Liver (tissue), 3 donors: ENCODE data around the gene CCDC51.

Experiments used
- EGR1 ChIP-seq, 2 donors: IDR thresholded peaks; 2 replicates each; pipeline ENCODE4 v1.6.1; 2016 to 2018; ENCODE audit warnings: antibody characterized with exemption in 2 of 2, low read depth in 2 of 2
- GABPA ChIP-seq, 2 donors: IDR thresholded peaks in 1 of 2; conservative IDR thresholded peaks in 1 of 2; 2 replicates each; pipeline ENCODE4 v1.6.1; 2016; ENCODE audit warnings: antibody characterized with exemption in 2 of 2, mild to moderate bottlenecking in 1 of 2, moderate library complexity in 1 of 2
- JUND ChIP-seq, 2 donors: IDR thresholded peaks; 2 replicates each; pipeline ENCODE4 v1.6.1; 2016; ENCODE audit warnings: antibody characterized with exemption in 2 of 2
- RAD21 ChIP-seq, 2 donors: IDR thresholded peaks; 2 replicates each; pipeline ENCODE4 v1.6.1; 2016; ENCODE audit warnings: antibody characterized with exemption in 2 of 2, mild to moderate bottlenecking in 2 of 2
- SP1 ChIP-seq: IDR thresholded peaks from 2 replicates; pipeline ENCODE4 v1.6.1; 2018; ENCODE audit warnings: antibody characterized with exemption, mild to moderate bottlenecking
- TAF1 ChIP-seq: conservative IDR thresholded peaks from 2 replicates; pipeline ENCODE4 v1.6.1; 2016; ENCODE audit warnings: antibody characterized with exemption, mild to moderate bottlenecking
- TF ChIP-seq, protein P1 (sequence below): fragments of 150-350 bp; IDR thresholded peaks from 2 replicates; pipeline ENCODE4 v1.5.1; 2017; ENCODE audit warnings: improper control_type of control experiment, low read depth, low read length; ENCODE audit not compliant: missing input control
- TF ChIP-seq, protein P2 (sequence below): IDR thresholded peaks from 2 replicates; pipeline ENCODE4 v1.6.1; 2016; ENCODE audit warnings: antibody characterized with exemption
- TF ChIP-seq, protein P3 (sequence below): IDR thresholded peaks from 2 replicates; pipeline ENCODE4 v1.6.1; 2016; ENCODE audit warnings: antibody characterized with exemption
- donor health status: healthy.
- donor health status: healthy.

DNA sequence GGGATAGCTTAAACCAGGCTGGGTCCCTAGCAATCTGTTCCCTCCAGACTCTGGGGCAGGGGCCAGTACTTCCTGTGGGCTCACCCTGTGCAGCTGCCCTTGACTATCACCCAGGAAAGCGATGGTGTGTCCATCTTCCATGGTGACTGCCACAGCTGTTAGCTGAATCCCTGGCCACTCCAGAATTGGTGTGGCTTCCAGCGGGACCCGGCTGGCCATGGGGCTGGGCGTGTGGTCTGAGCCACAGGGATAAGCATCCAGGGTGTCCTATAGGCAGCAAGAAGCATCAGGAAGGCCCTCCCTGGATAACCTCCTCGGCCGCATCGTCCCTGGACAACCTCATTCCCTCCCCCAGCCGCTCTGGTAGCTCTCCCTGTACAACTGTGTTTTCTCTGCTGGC is 17.2 kb downstream of the CCDC51 start:
- TF ChIP-seq, protein P1, sequence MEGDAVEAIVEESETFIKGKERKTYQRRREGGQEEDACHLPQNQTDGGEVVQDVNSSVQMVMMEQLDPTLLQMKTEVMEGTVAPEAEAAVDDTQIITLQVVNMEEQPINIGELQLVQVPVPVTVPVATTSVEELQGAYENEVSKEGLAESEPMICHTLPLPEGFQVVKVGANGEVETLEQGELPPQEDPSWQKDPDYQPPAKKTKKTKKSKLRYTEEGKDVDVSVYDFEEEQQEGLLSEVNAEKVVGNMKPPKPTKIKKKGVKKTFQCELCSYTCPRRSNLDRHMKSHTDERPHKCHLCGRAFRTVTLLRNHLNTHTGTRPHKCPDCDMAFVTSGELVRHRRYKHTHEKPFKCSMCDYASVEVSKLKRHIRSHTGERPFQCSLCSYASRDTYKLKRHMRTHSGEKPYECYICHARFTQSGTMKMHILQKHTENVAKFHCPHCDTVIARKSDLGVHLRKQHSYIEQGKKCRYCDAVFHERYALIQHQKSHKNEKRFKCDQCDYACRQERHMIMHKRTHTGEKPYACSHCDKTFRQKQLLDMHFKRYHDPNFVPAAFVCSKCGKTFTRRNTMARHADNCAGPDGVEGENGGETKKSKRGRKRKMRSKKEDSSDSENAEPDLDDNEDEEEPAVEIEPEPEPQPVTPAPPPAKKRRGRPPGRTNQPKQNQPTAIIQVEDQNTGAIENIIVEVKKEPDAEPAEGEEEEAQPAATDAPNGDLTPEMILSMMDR = no peak
- TF ChIP-seq JUND (IDR thresholded peaks at IDR 0.05) (no peak), GABPA (IDR thresholded peaks at IDR 0.05 in 1 of 2, conservative IDR thresholded peaks at IDR 0.05 in 1 of 2) (no peak), TAF1 (no peak), RAD21 (IDR thresholded peaks at IDR 0.05) (no peak), EGR1 (IDR thresholded peaks at IDR 0.05; ENCODE audit: low read depth in 2 of 2) (no peak), SP1 (no peak)
- TF ChIP-seq, protein P2, sequence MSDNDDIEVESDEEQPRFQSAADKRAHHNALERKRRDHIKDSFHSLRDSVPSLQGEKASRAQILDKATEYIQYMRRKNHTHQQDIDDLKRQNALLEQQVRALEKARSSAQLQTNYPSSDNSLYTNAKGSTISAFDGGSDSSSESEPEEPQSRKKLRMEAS = no peak
- TF ChIP-seq, protein P3, sequence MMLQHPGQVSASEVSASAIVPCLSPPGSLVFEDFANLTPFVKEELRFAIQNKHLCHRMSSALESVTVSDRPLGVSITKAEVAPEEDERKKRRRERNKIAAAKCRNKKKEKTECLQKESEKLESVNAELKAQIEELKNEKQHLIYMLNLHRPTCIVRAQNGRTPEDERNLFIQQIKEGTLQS = no peak
